GM12872 (cell line): Measurements from ENCODE around the gene DCP1B.

Experiments
- TF ChIP-seq, protein P1 (sequence below): IDR thresholded peaks from 3 replicates; pipeline ENCODE4 v1.5.1; 2011; ENCODE audit warnings: low read depth, mild to moderate bottlenecking, low read length, moderate library complexity; ENCODE audit not compliant: insufficient read depth

The DCP1B gene

DNA sequence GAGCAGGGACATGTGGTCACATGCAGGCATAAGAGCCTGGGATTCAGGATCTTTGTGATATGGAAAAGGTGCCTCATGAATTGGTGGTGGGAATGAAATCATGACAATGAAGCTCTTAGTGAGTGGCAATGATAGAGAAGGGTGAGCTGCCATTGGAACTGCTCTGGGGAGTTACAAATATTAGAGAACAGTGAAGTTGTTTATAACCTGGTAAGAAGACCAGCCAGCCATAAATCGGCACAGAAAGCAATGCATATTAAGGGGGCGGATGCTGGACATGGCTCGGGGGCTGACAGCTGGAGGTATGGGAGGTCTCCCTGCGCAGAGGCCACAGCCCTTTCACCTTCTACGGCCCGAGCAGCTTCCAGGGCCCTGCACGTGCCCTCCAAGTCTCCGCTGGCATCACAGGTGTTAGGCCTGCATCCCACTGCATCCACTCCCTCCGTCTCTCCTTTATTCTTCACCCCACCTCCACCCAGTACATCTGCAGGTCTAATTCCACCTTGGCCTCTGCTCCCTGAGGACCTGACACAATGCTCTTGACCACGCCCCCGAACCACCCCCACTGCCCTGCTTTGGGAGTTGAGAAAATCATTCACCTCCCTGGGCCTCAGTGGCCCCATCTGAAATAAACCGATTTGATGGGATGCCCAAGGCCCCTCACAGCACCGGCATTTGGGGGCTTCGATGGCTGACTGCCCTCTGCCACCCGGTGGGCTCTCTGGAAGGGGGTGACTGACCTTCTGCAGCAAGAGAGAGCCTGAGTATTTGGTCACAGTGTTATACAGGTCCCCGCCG is 89.9 kb downstream of the DCP1B start:
- TF ChIP-seq, protein P1, sequence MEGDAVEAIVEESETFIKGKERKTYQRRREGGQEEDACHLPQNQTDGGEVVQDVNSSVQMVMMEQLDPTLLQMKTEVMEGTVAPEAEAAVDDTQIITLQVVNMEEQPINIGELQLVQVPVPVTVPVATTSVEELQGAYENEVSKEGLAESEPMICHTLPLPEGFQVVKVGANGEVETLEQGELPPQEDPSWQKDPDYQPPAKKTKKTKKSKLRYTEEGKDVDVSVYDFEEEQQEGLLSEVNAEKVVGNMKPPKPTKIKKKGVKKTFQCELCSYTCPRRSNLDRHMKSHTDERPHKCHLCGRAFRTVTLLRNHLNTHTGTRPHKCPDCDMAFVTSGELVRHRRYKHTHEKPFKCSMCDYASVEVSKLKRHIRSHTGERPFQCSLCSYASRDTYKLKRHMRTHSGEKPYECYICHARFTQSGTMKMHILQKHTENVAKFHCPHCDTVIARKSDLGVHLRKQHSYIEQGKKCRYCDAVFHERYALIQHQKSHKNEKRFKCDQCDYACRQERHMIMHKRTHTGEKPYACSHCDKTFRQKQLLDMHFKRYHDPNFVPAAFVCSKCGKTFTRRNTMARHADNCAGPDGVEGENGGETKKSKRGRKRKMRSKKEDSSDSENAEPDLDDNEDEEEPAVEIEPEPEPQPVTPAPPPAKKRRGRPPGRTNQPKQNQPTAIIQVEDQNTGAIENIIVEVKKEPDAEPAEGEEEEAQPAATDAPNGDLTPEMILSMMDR = no peak

DNA sequence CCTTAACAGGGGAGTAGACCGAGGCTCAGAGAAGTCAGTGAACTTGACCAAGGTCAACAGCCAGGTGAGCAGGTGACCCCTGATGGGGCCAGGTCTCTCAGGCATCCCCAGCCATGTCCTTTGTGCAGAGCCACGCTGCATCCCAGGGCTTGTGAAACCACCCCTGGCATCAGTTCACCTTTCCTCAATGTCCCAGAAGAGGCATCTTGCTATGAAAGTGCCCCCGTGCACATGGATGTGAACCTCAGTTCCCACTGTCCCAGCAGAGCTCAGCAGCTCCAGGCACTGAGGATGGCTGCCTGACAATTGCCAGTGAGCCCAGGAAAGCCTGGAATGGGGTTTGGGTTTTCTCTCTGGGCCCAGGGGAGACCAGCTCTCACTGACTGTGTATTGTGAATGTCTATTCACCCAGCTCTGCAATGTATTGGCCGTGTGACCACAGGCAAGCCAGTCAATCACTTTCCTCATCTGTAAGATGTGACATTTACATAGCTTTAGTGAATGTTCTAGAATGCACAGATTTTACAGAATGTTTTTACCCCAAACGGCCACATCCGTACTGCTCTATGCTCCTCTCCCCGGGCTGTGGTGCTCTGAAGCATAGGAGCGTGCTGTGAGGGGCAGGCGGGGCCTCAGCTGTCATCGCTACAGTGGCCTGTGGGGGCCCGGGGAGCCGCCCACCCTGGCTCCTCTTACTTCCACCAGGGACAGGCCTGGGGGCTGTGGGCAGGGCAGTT is 90.7 kb downstream of the DCP1B start:
- TF ChIP-seq, protein P1 = no peak

DNA sequence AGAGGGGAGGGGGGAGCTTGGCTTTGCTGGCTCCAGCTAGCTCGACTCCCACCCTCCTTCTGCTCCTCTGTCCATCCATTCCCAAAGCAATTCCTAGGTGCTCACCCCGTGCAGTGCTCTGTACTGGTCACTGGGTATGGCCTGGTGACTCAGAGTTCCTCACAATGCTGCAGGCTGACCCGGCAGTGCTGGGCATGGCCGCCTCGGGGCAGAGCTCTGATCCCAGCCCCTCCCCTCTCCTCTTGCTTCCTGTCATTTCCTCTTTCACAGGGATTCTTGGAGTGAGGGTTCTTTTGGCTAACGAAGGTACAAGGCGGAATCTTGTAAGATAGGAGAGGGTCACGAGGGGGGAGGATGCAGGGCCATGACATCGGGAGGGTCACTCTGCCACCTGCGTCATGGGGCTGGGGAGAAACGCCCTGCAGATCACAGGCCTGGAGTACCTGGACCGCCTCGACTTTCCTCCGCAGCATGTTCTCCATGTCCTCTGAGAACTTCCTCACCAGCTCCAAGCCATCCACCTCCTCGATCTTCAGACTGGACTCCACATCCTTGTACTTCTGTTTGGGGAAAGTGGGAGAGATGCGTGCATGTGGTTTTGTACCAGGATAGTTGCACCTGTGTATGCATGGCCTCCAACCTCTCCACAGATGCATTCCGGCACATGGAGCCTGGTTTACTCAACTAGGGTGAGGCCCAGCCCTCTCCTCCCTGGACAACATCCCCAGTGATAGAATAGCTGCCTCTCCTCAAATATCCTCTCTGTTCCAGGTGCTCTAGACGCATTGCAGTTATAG is 91.5 kb downstream of the DCP1B start:
- TF ChIP-seq, protein P1 = no peak

DNA sequence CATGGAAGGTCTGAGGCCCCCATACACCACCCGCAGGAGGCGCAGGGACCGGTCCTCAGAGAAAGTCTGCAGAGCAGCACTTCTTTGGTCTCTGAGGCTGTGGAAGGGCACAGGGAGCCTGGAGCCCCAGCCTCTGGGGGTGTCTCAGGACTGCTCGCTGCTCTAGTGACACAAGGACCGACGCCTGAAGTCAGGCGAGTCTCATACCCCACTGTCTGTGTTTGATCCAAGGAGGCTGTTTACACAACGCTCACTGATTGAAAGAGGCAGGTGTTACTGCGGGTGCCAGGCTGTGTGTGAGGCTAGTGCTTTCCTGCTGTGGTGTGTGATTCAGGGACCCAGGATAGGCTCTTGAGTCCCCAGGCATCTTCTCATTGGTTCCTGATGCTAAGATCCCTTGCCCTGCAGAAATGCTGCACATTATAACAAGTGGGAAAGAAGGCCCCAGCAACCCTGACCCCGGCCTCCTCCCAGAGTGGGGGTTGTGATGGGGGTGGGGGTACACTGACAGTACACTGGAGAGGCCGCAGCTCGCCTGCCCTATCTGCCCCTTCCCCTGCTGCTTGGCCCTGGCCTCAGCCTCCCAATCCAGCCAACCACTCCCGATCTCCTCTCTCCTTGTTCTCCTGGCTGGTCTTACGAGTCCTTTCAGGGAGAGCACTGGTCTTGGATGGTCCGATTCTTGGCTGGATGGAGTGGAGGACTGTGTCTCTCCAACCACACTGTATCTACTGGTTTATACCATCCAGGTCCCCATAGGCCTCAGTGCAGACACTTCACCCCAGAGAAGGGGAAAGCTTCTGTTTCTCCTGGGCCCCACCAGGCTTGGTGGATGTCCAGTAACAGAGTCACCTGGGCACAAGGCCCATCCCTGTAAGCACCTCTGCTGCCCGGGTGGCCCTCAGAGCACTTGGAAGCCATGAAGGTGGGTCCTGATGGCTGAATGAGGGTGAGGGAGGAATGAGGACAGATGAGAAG is 92.4 kb downstream of the DCP1B start:
- TF ChIP-seq, protein P1 = no peak

DNA sequence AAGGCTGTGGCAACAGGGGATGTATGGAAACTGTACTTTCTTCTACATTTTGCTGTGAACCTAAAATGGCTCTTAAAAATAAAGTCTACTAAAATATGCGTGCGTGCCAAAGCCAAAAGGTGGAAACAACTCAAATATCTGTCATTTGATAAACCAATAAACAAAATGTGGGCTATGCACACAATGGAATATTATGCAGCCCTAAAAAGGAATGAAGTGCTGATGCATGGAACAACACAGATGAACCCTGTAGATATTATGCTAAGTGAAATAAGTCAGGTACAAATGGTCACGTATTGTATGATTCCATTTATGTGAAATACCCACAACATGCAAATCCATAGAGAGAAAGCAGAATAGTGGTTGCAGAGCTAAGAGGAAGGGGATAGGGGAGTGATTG is 93.8 kb downstream of the DCP1B start:
- TF ChIP-seq, protein P1 = no peak

DNA sequence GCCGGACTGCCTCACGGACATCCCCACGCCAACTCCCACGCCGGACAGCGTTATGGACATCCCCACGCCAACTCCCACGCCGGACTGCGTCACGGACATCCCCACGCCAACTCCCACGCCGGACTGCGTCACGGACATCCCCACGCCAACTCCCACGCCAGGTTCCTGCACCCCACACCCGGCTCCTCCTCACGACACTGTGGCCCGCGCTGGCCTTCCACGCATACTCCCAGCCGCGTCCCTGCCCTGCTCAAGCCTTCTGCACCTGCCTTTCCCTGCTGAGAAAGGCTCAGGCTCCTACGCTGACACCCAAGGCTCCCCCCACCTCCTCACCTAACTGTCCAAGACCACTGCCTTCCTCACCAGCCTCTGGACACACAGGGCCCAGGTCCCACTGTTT is 95.5 kb downstream of the DCP1B start:
- TF ChIP-seq, protein P1 = no peak
